GOT3 (cell line): ENCODE measurements around the gene TUBGCP6.
A peak's percentile ranks its signal among the peaks of the same experiment; 100 is the strongest.

Experiments
- DNase-seq: peaks from one replicate; lab custom pipeline; 2025; ENCODE audit warnings: mixed read lengths; lab: John Stamatoyannopoulos, UW

Gene TUBGCP6, protein sequence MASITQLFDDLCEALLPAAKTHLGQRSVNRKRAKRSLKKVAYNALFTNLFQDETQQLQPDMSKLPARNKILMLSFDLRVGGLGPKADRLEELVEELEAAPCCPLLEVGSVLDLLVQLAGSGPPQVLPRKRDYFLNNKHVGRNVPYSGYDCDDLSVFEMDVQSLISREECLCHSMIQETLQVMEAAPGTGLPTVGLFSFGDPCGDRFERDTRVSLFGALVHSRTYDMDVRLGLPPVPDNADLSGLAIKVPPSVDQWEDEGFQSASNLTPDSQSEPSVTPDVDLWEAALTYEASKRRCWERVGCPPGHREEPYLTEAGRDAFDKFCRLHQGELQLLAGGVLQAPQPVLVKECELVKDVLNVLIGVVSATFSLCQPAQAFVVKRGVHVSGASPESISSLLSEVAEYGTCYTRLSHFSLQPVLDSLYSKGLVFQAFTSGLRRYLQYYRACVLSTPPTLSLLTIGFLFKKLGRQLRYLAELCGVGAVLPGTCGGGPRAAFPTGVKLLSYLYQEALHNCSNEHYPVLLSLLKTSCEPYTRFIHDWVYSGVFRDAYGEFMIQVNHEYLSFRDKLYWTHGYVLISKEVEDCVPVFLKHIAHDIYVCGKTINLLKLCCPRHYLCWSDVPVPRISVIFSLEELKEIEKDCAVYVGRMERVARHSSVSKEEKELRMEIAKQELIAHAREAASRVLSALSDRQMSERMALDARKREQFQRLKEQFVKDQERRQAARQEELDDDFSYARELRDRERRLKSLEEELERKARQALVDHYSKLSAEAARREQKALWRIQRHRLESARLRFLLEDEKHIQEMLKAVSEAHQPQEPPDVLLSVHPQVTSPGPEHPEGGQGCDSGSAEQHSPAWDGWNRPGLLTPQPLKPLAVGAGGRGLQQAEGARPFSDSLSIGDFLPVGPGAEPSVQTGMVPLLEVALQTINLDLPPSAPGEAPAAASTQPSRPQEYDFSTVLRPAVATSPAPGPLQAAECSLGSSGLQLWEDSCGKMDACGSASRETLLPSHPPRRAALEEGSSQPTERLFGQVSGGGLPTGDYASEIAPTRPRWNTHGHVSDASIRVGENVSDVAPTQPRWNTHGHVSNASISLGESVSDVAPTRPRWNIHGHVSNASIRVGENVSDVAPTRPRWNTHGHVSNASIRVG (N-terminal part only)

DNA sequence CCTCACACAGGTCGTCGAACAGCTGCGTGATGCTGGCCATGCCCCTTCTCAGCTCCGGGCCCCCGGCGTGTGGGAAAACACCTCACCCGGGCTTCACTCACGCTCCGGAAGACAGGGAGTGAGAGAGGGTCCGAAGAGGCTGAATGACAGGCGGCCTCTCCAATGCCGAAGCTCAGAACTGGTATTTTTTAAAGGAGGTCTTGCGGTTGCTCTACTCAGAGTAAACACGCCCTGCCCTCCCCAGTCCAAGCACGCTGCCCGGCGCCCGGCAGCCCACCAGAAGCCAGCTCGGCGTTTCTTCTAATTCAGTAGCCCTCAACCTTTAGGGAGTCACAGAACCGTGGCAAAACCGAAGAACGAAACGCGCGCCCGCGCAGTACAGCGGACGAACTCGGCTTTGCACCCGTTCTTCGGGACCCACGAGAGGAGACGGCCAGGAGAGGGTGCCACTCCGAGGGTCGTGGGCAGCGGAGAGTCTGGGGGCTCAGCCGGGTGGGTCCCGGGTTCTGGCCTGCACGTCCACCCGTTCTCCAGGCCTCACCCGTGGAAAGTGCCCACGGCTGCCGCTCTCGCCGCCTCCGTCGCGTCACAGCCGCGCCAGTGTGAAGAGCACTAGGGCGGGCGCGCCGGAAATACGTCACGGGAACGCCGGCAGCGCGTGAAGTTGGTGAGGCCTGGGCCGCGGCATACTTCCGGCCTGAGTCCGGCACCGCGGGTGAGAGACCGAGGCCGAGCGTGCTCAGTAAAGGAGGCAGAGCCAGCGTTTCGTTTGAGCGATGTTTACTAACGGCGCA, at the start of gene TUBGCP6:
Gene TUBGCP6, minus strand, starts transcription at position 604 of the 794 bp plus-strand sequence. Its CDS starts 564 bp downstream, at position 40.
- peak; percentile 67 for DNase-seq

DNA sequence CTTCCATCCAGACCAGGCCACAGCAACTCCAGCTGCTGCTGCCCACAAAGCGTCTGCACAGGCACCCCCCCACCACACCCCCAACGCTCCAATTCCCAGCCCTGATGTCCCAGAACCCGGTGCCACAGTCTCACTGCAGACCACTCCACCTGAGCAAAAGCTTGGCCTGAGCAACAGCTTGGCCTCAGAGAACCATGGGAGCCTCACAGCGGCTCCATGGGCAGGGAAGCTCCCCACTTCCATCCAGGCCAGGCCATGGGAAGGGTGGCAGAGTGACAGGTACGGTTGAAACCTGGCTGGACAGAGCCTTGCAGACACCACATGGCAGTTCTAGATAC, 49.5 kb upstream of the TUBGCP6 start:
- DNase-seq: no peak

DNA sequence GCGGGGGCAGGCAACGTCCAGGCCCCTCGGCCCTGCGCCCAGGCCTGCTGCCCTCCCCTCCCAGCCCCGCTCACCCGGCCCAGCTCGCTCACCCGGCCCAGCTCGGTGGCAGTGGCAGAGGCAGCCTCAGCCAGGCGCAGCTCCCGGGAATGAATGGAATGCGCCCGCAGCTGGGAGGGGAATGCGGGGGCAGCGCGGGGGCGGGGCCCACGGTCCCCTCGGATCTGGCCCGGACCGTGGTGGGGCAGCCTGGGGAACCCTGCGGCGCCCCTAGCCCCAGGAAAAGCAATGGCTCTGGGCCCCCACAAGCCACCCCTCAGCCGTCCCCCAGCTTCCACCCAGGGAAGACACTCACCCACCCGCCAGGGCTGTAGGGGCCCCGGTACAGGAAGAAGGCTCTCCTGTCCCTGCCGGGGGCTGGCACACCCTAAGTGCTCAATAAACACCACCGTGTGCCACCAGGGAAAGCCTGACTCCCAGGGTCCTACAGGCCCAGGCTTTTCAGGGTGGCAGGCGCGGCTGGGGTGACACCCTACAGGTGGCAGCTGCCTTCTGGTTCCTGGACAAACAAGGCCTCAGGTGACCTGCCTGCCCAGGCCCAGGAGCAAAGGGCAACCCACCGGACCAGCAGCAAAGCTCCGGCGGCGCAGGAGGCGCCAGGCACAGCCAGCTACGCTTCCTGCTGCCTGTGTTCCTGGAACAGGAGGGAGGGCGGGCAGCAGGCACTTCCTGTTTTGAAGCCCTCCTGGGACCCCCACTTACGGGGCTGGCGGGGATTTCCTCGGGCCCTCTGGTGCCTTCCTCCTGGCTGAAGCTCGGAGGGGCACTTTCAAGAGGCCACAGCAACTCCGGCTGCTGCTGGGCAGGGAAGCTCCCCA, 48.9 kb upstream of the TUBGCP6 start:
- no peak for DNase-seq

DNA sequence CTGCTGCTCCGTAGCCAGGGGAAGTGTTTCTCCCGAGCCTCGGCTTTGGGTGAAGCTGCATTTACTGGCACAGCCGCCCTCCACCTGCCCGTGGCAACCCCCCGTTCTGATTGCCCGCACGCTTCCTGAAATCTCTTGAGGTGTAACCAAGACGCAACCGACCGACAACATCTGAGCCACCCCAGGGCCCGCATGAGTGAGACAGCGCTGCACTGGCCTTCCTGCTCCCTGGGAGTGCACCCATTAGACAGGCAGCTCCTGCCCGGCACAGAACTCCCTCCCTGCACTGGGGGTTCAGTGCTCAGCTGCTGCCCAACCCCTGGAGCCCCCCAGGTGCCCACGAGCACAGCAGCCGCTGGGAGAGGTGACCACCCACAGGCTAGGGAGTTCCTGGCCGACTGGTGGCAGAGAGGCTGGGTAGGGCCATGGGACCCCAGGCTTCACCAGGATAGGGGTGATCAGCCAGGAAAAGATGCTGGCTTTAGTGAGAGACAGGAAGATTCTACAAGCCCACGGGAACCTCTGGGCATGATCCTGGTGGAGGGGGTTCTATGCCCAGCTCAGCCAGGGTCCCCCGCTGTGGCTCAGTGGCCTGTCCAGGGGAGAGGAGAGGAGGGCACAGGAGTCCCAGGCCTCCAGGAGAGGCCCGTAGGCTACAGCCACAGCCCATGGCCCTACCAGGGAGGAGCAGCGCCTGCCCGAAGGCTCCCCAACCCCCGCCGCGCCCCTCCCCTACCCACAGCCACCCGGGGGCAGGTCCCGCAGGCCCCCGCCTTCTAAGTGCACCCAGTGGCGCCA, 48.0 kb upstream of the TUBGCP6 start:
- no peak for DNase-seq

DNA sequence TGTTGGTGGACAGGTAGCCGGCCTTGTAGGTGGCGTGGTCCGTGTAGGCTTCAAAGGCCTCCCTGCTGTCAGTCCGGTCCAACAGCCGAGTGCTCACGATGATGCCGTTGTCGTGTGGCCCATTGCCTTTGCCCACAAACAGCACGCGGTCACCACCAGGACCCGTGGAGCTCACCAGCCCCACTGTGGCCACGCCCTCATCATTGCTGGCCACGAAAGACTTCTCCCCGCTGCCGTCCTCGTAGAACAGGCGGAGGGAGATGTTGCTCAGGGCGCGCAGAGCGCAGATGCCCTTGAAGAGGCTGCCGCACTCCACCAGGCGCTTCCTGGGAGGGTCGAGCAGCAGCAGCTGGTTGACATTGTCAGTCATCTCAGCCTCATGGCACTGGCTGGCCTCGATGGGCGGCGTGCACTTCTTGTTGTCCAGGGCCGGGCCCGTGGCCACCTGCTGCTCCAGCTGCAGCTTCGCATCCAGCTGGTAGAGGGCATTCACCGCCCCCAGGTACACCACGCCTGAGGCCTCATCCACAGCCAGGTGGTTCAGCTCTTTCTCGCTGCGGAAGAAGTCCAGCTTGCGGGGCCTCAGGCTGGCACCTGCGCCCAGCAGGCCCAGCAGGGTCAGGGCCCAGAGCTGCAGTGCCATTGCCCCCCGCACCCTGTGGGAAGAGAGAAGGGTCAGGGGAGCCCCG, 45.3 kb upstream of the TUBGCP6 start:
- DNase-seq: no peak

DNA sequence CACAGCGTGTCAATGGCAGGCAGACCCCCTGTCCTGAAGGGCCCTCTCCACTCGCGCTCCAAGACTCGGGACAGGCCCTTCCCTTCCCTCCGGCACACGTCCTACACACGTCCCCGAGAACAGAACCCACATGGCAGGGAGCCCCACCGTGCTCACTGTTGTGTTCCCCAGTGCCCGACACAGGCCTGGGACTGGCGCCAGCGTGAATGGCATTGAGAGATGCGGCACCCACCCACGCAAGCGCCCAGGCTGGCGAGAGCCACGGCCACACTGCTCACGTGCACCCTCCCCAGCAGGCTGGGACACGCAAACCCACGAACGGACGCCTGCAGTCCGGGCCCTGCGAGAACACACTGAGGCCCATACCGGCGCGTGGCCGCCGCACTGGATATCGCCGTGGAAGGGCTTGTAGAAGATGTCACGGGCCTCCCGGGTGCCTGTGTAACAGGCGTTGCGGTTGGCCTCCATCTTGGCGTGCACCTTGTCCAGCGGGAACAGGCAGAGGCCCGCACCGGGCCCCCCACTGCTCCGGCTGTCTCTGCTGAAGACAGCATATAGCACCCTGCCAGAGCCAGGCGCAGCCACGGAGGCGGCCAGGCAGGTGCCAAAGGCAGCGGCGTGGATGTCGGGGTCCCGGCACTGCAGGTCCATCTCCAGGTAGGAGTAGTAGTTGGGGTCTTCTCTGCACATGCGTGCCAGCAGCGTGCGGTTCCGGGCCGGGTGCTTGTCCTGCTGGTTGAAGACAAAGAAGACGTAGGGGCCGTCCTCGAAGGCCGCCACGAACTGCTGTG, 44.5 kb upstream of the TUBGCP6 start:
- no peak for DNase-seq

DNA sequence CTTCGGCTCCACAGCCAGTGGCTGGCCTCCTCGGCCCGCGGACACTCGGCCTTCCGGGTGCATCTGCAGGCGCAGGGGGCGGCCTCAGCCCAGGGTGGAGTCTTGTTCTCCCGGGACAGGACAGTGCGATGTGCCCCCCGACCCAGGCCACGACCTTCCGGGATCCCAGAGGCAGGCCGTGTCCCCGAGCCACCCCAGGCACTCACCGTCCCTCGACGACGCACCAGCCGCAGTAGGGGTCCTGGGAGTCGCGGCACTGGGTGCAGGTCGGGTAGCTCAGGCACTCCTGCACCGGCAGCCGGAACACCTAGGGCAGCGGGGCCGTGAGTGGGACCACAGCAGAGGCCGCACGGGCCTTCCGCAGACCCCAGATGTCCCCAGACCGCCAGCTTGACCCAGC, 42.9 kb upstream of the TUBGCP6 start:
- DNase-seq: no peak

DNA sequence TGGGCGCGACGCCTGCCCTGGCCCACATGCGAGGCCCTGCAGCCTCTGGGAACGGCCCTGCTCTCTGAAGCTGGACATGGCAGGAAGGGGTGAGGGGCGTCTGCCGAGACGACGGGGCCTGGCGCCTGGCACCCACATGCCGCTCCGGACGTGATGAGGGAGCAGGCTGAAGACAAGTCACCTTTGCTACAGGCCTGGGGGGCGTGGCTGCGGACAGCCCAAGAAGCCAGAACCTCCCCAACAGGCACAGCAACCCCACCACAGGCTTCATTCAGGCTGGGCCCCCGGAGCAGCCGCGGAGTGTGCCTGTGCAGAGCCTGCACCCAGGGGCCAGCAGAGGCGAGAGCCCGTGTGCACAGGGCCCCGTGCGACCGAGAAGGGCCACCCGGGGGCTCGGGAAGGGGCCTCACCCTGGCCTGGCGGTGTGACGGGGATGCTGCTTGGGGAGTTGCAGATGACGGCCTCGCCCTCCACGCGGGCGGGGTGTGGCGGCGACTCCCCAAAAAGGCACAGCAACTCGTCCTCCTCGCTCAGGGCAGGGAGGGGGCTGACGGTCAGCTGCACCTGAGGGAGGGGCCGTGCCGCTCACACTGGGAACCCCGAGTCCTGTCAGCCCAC, 42.0 kb upstream of the TUBGCP6 start:
- no peak for DNase-seq

DNA sequence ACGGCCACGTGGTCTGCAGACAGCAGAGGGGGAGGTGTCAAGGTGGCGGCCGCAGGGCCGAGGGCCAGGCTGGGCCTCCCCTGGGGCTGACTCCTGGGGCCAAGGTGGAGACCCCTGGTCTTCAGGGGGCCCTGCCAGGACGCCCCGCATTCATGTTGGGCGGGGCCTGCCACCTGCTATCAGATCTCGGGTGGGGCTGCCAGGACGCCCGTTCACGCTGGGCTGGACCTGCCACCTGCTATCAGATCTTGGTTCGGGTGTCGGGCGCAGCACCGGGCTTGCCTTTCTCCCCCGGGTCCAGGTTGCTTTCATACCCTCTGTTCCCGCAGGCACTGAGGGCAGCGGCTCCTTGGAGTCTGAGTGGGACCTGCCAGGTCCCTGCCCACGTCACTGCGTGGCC, 41.5 kb upstream of the TUBGCP6 start:
- DNase-seq: no peak

DNA sequence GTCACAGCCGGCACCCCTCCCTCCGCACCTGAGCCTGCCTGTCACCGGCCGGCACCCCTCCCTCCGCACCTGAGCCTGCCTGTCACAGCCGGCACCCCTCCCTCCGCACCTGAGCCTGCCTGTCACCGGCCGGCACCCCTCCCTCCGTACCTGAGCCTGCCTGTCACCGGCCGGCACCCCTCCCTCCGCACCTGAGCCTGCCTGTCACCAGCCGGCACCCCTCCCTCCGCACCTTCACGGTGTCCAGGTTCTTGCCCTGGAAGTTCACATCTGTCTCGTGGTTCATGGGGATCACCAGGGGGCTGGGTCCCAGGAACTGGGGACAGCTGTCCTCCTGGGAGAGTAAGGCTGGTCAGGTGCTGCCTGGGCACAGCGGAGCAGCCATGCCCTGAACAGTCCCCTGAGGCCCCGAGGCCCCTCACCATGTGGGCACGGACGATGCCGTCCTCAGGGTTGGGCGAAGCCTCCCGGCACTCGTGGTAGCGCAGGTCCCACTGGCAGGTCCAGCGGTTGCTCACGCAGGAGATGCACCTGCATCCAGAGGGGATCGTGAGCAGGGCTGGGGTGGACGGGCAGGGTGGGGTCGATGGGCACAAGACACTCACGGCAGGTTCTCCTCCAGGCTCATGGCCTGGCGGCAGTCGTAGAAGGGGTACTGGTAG, 40.9 kb upstream of the TUBGCP6 start:
- no peak for DNase-seq

DNA sequence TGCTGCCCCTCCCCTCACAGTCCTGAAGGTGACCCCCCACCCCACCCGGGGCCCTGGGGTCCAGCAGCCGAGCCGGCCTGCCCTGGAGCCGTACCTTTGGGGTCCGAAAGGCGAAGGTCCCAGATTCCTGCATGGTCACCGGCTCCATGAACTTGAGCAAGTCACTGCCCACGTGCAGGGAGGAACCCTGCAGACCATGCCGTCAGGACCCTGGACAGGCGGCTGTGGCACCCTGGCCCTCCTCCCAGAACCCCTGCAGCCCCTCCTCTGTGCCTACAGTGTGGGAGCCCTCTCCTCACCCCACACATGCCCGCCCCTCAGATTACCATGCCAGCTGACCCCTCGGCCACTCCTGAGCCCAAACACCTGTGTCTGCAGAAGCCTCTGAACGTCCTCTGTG, 39.7 kb upstream of the TUBGCP6 start:
- DNase-seq: no peak

DNA sequence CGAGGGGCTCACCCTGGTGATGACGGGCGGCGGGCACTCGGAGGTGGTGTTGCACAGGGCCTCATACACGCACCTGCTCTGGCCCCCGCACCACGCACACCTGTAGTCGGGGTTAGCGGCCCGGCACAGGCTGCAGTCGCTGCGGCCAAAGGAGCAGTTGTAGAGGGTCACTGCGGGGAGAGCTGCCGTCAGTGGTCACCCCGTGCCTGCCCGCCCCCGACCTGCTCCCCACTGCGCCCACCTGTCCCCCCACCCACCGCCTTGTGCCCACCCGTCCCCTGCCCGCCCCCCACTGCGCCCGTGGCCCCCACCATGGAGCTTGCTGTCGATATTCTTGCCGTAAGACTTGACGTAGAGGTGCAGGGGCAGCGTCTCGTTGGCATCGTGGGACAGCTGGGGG, 39.0 kb upstream of the TUBGCP6 start:
- no peak for DNase-seq

DNA sequence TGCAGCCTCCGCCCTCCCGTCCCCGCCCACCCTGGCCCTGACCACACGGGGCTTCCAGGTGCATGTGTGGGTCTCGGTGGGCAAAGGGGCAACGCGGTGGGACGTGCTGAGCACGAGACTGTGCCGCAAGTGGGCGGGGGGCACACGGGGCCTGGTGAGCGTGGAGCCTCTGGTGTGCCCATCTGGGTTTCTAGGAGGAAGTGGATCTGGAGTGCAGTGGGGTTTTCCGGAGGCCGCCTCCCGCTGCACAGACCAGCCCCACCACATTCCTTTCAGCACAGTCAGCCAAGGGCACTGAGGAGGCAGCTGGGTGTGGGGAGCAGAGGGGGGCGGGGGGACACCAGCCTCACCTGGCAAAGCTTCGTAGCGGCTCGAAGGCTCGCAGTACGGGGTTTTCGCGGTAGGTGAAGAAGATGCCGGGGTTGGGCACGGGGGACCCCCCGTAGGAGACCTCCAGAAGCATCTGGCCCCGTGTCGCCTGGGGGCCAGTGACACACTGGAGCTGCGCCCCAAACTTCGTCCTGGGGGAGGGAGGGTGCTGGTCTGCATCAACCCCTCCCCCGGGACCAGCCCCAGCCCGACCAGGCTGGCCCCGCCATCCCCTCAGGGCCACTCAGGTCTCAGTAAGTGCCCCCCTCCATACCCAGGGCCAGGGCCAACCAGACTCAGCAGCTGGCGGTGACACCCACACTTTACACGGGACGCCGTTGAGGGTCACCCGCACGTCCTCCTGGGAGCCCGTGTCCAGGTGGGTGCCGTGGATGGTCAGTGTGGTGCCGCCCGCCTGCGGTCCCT, 37.7 kb upstream of the TUBGCP6 start:
- no peak for DNase-seq

DNA sequence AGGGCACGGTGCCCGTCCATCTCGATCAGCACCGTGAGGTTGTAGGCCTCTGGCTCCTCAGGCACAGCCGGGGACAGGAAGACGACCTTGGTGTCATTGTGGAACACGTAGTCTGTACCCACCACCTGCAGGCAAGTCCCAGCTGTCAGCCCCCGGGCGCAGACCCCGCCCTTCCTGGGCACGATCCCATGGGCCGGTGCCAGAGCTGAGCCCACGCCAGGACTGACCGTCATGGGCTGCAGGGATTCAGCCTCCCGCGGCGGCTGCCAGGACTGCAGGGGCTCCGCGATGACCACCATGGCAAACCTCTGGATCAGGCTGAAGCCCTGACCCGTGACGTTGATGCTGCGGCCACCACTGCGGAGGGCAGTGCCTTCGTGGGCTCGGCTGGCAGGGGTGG, 37.1 kb upstream of the TUBGCP6 start:
- no peak for DNase-seq

DNA sequence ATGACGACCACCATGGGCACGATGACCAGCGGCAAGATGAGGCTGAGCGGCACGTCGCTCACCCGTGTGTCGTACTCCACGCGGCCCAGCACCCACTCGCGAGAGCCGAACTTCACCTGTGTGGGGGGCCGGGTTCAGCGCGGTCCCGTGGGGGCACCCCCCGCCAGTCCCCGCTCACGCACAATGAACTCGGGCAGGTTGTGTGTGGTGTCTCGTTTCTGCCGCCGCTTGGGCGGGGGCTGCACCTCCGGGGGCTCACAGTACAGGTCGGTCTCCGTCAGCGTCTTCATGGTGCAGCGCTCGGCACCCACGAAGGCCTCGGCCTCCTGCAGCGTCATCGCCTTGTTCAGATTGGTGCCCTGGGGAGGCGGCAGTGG, 36.5 kb upstream of the TUBGCP6 start:
- no peak for DNase-seq

DNA sequence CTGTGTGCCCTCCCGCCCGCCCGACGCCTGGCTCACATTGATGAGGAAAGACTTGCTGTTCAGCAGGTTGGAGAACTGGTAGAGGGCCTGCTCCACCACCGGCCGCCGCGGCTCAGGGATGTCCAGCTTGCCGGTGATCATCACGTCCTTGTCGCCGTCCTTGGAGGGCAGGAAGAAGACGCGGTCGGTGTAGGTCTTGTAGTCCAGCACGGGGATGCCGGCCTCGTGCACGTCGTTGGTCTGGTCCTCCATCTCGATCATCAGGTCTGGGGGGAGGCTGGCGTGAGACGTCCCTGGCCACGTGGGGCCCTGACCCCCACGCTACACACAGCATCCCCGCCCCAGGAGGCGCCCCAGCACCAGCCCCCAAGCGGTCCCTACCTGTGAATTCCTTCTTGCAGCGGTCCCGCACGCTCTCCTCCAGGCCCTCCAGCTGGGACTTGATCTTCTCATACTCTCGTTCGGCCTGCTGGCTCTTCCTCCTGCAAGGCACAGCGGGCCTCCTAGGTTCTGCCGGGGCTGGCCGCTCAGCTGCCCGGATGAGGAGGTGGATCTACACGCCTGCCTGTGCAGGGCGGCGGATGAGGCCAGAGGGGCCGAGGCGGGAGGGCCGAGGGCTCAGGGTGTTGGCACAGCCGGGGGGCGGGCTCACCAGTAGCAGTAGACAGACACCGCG, 36.0 kb upstream of the TUBGCP6 start:
- DNase-seq: no peak
